NT2/D1 (cell line): ENCODE results near the gene IL18R1.

ENCODE experiments used
- SUZ12 ChIP-seq: IDR thresholded peaks from 2 replicates; pipeline ENCODE4 v1.6.1; 2011; ENCODE audit not compliant: insufficient read length, insufficient read depth; ENCODE audit errors: extremely low read depth
- YY1 ChIP-seq: IDR thresholded peaks from 2 replicates; pipeline ENCODE4 v1.6.1; 2011; ENCODE audit not compliant: insufficient read length, insufficient read depth
- ZNF274 ChIP-seq: IDR thresholded peaks from 2 replicates; pipeline ENCODE4 v1.6.1; 2011; ENCODE audit warnings: mild to moderate bottlenecking, low read depth, low read length

GRCh38 chr2:102399499-102400141 is 44.0 kb downstream of the IL18R1 start:
- TF ChIP-seq YY1, result no peak
- TF ChIP-seq ZNF274, result no peak
- no peak for TF ChIP-seq SUZ12
